Right lobe of liver (tissue), 6 donors: ENCODE results near the gene ITCH. TPM values are rescaled to one million over a fixed set of nuclear protein-coding genes. Genes with fewer than 3 reads are reported as not detected.

Experiments used
- ATAC-seq, 4 donors: fragments of 200-7000 bp; cut with Tn5 transposase; one replicate each; pipeline ENCODE4 v1.9.1; 2020; ENCODE audit warnings: mild to moderate bottlenecking in 4 of 4, moderate library complexity in 4 of 4
- DNase-seq, 3 donors: peaks; one replicate each; pipeline ENCODE4 v3.0.0-alpha.2; 2020
- H3K27ac ChIP-seq, 3 donors: fragments of 200-600 bp; one replicate each; pipeline ENCODE4 v1.8.0; 2022
- H3K27me3 ChIP-seq, 2 donors: fragments of 200-600 bp; one replicate each; pipeline ENCODE4 v1.8.0; 2022
- H3K36me3 ChIP-seq, 4 donors: fragments of 200-600 bp; sonication (generic) in 1 of 4; one replicate each; pipeline versions ENCODE4 v1.5.1 to v1.8.0; 2017 to 2022; ENCODE audit warnings: control low read depth in 1 of 4
- H3K4me1 ChIP-seq, 4 donors: fragments of 200-600 bp; sonication (generic) in 1 of 4; one replicate each; pipeline versions ENCODE4 v1.5.1 to v1.8.0; 2017 to 2022; ENCODE audit warnings: control low read depth in 1 of 4
- H3K4me3 ChIP-seq, 3 donors: fragments of 200-600 bp; one replicate each; pipeline ENCODE4 v1.8.0; 2022
- H3K9me3 ChIP-seq, 4 donors: fragments of 200-600 bp; sonication (generic) in 1 of 4; one replicate each; pipeline versions ENCODE4 v1.5.1 to v1.8.0; 2017 to 2022; ENCODE audit warnings: control low read depth in 1 of 4
- POLR2A ChIP-seq: fragments of 450-650 bp; IDR thresholded peaks from one replicate; pipeline ENCODE4 v1.6.1; 2017; ENCODE audit warnings: antibody characterized with exemption, mild to moderate bottlenecking
- WGBS: methylation state at CpG from one replicate; pipeline ENCODE4 v1.1.6; 2018; ENCODE audit warnings: low coverage, low lambda C conversion rate; ENCODE audit not compliant: insufficient coverage; ENCODE audit errors: missing lambda C conversion rate; 5-methylcytosine and 5-hydroxymethylcytosine counted together
- intact Hi-C, 2 donors: fragments of 100-400 bp; cut with DNase I; formaldehyde crosslinking; loops; one replicate each; pipeline versions ENCODE4 v1.11.2 to v1.14.1; 2022
- total RNA-seq, 6 experiments: library from RNA; depleted of rRNA in 2 of 6; stranded (reverse); fragments of >200 nt in 2 of 6; fragmentation: NEBNext Ultra II Directional in 3 of 6; extraction: Animal tissue kit (Norgen Biotek cat#: 25700) in 3 of 6; gene quantifications; one replicate each; pipeline versions ENCODE4 v1.1.0 to v1.2.4, GENCODE V29; 2016 to 2023
- TF ChIP-seq, protein P1 (sequence below), 4 donors: fragments of 200-600 bp in 3 of 4; fragments of 450-650 bp in 1 of 4; IDR thresholded peaks; one replicate each; pipeline versions ENCODE4 v1.5.1 to v1.8.0; 2016 to 2022; ENCODE audit warnings: antibody characterized with exemption in 4 of 4, mild to moderate bottlenecking in 2 of 4
- donor health status: DM: no; HTN: yes; CAD: no.
- donor health status: DM: no; HTN: no; CAD: no.
- donor health status: DM: no; HTN: no; CAD: no.
- donor health status: DM: no; HTN: yes; CAD: no.
- donor health status: DM: no; HTN: yes; CAD: no.

ITCH gene
- total RNA-seq, 6 experiments from 2014 or later = 32.8 to 71.4 (median 44.1) TPM

DNA sequence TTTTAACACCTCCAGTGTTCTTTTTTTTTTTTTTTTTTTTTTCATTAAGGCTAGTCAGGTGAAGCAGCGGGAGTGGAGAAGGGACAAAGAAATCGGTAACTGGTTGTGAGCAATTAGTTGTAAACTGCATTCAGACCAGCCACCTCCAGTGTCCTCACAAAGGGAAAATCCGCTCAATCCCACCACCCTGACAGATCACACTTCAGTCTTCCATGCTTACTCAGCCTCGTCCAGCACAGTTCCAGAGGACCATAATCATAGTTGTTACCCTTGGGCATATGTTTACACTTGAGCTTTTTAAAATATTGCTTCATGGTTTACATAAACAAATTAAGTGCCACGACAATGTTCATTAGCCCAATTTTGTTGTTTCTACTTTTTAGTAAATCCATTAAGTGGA lies 163.4 kb downstream of the ITCH start:
- Histone ChIP-seq H3K27ac (peak overlapping the region in 1 of 3 donors; percentile 29), H3K36me3 (peaks cover 0 to 33% (median 13%) of the 10 kb centered on the region in 4 donors), H3K4me1 (peaks cover 0 to 15% (median 6%) of the 10 kb centered on the region in 4 donors), H3K9me3 (no peaks in the 10 kb centered on the region), H3K4me3 (no peak overlapping the region), H3K27me3 (no peaks in the 10 kb centered on the region)
- 78% methylated on average over 5 of the region's 5 CpGs for WGBS
- intact Hi-C loops = no loop called here
- DNase-seq (no peak), ATAC-seq (no peak)
- TF ChIP-seq POLR2A = no peak
- TF ChIP-seq, protein P1, sequence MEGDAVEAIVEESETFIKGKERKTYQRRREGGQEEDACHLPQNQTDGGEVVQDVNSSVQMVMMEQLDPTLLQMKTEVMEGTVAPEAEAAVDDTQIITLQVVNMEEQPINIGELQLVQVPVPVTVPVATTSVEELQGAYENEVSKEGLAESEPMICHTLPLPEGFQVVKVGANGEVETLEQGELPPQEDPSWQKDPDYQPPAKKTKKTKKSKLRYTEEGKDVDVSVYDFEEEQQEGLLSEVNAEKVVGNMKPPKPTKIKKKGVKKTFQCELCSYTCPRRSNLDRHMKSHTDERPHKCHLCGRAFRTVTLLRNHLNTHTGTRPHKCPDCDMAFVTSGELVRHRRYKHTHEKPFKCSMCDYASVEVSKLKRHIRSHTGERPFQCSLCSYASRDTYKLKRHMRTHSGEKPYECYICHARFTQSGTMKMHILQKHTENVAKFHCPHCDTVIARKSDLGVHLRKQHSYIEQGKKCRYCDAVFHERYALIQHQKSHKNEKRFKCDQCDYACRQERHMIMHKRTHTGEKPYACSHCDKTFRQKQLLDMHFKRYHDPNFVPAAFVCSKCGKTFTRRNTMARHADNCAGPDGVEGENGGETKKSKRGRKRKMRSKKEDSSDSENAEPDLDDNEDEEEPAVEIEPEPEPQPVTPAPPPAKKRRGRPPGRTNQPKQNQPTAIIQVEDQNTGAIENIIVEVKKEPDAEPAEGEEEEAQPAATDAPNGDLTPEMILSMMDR (IDR thresholded peaks at IDR 0.05) = no peak

GRCh38 chr20:34527016-34527415 lies 163.9 kb downstream of the ITCH start:
- DNase-seq = peak in 1 of 3 donors; percentile 31
- H3K4me3 ChIP-seq = no peak overlapping the region
- TF ChIP-seq, protein P1 (IDR thresholded peaks at IDR 0.05) = no peak
- no peak for TF ChIP-seq POLR2A
- H3K4me1 ChIP-seq = peaks cover 0 to 15% (median 6%) of the 10 kb centered on the region in 4 donors
- H3K36me3 ChIP-seq = peaks cover 0 to 33% (median 13%) of the 10 kb centered on the region in 4 donors
- 91% methylated on average over 10 of the region's 10 CpGs for WGBS
- no peaks in the 10 kb centered on the region for H3K9me3 ChIP-seq
- ATAC-seq = no peak
- intact Hi-C loops = no loop called here
- H3K27ac ChIP-seq = no peak overlapping the region
- no peaks in the 10 kb centered on the region for H3K27me3 ChIP-seq

DNA sequence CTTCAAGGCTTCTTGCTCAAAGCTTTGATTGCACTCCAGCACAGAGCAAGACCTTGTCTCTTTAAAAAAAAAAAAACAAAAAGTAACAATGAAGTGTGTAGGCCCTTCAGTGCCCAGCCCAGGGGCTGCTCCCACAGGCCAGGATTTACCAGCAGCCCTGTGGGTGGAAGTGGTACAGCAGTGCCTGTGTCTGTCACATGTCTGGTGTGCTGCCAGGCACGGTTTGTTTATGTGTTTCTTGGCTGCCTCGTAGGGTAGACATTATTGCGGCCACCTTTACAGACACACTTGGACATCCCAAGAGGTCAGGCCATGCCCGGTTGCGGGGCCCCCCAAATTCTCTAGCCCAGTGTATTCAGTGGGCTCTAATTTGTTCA lies 165.8 kb downstream of the ITCH start:
- Histone ChIP-seq H3K4me3 (no peak overlapping the region), H3K27ac (no peak overlapping the region), H3K36me3 (peaks cover 0 to 38% (median 13%) of the 10 kb centered on the region in 4 donors), H3K27me3 (no peaks in the 10 kb centered on the region), H3K4me1 (peaks cover 0 to 18% (median 6%) of the 10 kb centered on the region in 4 donors), H3K9me3 (no peaks in the 10 kb centered on the region)
- WGBS = 39% methylated on average over 5 of the region's 5 CpGs
- DNase-seq (peak in 1 of 3 donors; percentile 56), ATAC-seq (peak in 2 of 4 donors; percentile 6 to 54)
- no peak for TF ChIP-seq POLR2A
- TF ChIP-seq, protein P1 (IDR thresholded peaks at IDR 0.05) = peak in 1 of 4 donors; percentile 3
- intact Hi-C loops = no loop called here

DNA sequence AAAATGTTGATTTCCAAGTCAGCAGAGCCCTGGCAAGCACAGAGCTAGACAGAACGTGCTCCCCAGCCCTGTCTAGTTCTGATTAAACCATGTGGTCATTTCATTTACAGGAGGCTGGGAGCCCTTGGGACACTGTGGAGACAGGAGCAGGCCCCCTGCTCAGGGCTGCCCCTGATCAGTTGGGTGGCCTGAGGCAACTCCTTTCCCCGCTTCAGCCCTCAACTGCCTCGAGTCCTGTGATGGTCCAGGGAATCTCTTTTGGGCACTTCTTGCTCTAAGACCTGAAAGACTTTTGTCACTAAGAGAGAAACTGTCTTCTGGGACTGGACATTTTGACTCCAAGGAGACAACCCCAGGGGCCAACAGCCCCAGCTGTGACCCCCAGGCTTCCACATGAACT lies 166.7 kb downstream of the ITCH start:
- peaks cover 0 to 18% (median 6%) of the 10 kb centered on the region in 4 donors for H3K4me1 ChIP-seq
- H3K9me3 ChIP-seq = no peaks in the 10 kb centered on the region
- intact Hi-C loops = loop anchor here in 1 of 2 donors (10.0 kb wide), 1 partner anchor 175 kb away; the partner anchor contains the start of gene TP53INP2
- TF ChIP-seq POLR2A = no peak
- TF ChIP-seq, protein P1 (IDR thresholded peaks at IDR 0.05) = no peak
- H3K27ac ChIP-seq = no peak overlapping the region
- no peaks in the 10 kb centered on the region for H3K27me3 ChIP-seq
- WGBS = no CpG with 5 or more reads among the region's 3 CpGs
- H3K4me3 ChIP-seq = no peak overlapping the region
- ATAC-seq = no peak
- peaks cover 0 to 45% (median 15%) of the 10 kb centered on the region in 4 donors for H3K36me3 ChIP-seq
- DNase-seq = peak in 1 of 3 donors; percentile 21
